HG02970 (cell line): ENCODE data around the gene SUCLG1.
"Not testable (repeated sequence)": the region's sequence is repeated elsewhere in the genome, so short reads cannot be mapped to it uniquely, and the experiment has no call there.

ENCODE experiments used
- ATAC-seq: cut with Tn5 transposase; IDR thresholded peaks from one replicate; pipeline ENCODE4 v1.9.1; 2021; ENCODE audit warnings: mild to moderate bottlenecking, moderate library complexity, moderate number of reproducible peaks; ENCODE audit not compliant: unreplicated experiment, low FRiP score

Gene SUCLG1

DNA sequence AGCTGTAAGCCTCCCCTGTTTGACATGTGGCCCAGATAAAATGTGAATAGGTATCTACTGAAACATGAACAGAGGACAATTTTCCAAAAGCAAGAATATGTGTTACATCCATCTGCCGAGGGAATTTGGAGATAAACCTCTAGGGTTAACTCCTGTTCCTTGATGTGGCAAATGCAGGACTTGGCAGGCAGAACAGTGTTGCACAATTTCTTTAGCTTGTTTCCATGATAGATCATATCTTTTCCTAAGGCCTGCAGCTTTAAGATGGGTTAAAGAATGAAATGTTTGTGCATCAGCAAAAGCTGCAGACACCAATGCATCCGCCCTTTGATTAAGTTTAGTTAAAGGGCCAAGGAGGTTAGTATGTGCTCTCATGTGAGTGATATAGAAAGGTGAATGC lies 13.3 kb upstream of the SUCLG1 start:
- not testable (repeated sequence) for ATAC-seq

DNA sequence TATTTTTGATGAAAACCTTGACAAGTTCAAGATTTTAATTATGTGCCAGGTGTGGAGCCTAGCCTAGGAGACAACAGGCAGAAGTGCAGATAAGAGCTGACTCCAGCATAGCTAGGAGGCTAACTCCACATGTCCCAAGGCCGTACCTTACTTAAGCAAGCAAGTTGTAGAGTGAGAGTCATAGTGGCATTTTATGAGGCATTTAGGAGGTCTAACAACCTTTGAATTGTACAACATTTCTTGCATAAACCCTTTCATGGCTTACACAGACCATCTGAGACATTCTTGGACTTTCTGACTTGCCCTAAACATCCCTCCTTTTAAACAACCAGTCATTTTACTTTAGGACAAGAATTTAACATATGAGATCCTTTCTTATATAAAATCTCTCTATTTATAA lies 8.3 kb upstream of the SUCLG1 start:
- no peak for ATAC-seq

DNA sequence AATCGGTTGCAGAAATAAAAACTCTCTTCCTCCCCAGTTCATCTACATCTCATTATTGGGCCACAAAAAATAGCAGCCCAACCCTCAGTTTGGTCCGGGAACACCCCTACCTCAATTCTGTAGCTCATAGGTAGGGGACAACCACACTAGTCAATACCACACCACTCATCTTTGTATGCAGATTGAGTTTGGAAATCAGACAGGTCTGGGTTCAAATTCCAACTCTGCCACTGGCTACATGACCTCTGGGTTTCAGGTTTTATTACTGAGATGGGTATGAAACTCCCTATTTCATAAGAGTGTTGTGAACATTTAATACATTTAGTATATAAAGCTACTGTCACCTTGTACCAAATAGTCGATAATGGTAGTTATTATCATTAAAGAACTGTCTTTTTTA lies 2.2 kb upstream of the SUCLG1 start:
- no peak for ATAC-seq

DNA sequence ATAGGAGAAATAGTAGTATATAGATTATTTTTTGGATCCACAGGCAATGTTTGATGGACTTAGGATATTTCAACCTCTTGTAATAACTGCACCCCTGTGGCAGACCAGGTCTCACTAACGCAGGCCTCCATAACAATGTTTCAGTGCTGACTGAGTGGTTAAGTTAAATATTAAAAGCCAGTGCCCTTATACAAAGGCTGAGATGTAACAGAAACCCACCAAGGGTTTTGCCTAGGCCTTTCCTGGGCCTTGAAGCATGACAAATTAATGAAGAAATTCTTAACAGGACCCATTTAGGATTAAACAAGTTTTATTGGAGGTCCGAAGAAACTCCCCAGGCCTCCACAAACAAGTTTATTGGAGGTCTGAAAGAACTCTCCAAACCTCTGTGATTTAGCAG lies 1.6 kb upstream of the SUCLG1 start:
- no peak for ATAC-seq

DNA sequence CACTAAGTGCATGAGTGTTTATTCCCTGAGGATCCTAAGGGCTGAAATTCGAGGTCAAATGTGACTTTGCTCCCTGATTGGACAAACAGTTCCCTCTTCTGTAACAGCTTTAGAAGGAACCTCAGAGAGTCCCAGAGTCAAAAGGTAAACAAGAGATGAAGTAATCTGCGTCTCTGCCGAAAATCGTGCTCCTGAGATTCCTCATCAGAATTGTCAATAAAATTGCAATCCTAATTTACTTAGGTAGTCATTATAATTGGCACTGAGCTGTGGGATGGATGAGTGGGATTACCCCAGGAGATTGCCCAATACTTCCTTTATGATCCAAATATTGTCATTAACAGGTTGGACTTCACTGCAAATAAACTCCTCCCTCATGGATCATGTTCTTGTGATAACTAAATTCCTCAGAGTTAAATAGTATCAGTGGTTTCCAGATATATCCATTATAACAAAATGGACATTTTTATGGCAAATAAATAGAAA lies 907 bp upstream of the SUCLG1 start:
- ATAC-seq, result no peak

DNA sequence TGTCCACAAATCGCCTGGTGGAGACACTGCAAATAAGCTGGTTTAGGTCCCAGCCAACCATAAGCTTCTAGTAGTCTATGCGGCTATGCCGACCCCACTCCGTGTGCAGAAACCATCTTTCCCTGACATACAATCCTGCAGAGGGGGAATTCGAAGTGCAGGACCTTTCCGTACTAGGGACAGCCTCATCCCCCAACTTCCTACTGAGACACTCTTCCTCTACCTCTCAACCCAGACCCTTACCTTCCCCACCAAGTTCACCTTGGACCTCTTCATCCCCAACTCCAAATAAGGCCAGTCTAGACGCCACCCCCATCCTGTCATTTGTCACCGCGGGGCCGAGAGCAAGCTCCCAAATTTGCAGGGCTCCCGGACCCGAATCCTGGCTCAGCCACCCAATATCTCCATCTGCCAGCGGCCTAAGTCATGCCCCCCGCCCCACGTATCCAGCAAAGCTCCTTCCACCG lies 496 bp downstream of the SUCLG1 start:
- ATAC-seq, result peak; percentile 22

DNA sequence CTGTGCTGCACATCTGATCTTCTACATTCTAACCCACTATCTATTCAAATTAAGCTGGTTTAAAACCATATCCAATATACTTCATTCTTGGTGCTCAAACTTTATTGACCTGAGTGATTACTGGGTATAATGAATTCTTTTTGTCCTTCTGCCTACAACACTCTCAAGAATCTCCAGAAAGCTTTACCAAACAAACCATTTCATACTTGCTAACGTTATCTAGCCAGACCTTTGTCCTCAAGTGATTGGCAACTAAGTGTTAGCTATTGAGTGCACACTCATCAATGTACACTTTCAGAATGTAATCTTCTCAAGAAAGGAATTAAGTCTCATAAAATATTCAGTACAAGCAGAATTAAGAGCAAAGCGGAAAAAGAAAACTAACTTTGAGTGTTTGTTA lies 1.4 kb downstream of the SUCLG1 start:
- no peak for ATAC-seq

- no peak for ATAC-seq
These were observed 2.9 kb downstream of the SUCLG1 start for GRCh38 chr2:84456156-84456555.

DNA sequence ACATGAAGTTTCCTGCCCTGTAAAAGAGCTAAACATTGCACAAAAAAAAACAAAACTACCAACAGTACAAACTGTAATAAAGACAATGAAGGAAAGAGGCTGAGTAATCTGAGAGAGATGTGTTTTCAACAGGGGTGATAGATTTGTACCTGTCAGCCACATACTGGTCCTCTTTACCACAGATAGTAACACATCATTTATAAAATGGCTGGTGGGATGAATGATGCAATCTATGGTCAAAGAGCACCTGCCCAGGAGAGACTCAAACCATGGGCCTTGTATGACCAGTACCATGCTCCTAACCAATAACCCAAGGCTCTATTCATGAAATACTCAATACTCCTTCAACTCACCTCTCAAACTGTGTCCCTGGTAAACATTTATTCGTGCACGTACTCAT lies 4.5 kb downstream of the SUCLG1 start:
- ATAC-seq, result no peak

DNA sequence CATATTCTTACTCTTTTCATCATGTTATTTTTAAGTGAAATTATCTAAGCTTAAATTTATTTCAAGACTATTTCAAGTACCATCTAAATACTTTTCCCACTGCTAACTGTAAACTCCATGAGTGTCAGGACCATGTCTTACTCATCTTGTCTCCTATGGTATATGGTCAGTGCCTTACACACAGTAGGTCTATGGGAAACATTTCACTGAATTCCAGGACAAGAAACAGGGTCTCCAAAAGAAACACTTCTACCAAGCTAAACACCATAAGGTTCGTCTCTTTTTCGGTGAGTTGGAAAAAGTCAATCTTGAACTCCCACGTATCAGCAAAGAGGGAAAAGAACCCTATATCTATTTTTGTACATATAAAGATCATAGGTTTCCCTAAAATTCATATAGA lies 6.5 kb downstream of the SUCLG1 start:
- ATAC-seq, result no peak

GRCh38 chr2:84451579-84451978 lies 7.5 kb downstream of the SUCLG1 start:
- ATAC-seq, result no peak

GRCh38 chr2:84450288-84451227 lies 8.5 kb downstream of the SUCLG1 start:
- no peak for ATAC-seq

DNA sequence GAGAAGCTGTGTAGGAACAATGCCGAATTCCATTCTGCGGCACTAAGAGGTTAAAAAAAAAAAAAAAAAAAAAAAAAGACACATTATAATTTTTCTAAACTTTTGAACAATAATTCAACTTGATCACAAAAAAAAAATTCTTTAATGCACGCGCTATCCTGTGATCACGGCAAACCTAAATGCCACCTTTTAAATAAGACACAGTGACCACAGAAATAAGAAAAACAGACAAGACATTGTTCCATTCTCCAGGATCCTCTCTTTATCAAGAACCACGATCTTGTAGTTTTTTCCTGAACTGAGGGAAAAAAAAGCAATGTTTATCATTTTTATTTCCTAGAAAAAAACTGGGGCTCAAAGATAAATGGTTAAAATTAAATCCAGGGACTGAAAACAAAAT lies 9.4 kb downstream of the SUCLG1 start:
- no peak for ATAC-seq

- ATAC-seq, result no peak
These were observed 10.0 kb downstream of the SUCLG1 start for GRCh38 chr2:84449055-84449454.

GRCh38 chr2:84443477-84443876 lies 15.6 kb downstream of the SUCLG1 start:
- no peak for ATAC-seq

DNA sequence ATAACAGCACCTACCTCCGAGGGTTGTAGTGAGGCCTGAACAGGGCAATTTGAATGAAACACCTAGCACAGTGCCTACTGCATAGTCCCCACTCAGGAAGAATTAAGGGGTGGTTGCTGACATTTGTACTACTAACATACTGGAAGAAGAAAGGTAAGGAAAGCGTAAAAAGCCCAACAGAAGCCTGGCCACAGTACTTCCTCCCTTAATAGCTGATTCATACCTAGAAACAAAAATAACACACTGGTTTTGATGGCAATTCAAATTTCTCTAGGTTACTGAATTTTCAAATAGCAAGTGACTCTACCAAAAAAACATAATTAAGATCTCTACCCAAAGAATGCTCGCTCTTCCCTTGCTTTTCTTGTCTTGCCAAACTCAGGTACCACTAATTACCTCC lies 16.2 kb downstream of the SUCLG1 start:
- ATAC-seq, result no peak

DNA sequence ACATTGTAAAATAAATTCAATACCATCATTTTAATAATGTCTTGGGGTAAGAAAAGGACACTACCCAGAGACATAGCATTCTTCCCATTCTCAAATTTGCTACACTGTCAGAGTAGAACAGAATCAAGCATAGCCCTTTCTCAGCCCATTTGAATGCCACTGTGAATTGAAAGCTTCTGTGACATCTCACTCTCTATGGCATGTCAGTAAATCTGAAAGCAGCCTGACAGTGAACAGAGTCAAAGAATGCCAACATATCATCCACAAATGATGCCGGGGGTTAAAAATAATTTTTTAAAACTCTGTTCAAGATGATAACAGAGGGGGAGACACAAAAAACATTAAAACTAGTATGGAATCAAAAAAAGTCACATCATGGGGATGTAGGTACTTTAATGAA lies 17.6 kb downstream of the SUCLG1 start:
- no peak for ATAC-seq

- ATAC-seq, result no peak
These were observed 18.0 kb downstream of the SUCLG1 start for GRCh38 chr2:84441036-84441435.

DNA sequence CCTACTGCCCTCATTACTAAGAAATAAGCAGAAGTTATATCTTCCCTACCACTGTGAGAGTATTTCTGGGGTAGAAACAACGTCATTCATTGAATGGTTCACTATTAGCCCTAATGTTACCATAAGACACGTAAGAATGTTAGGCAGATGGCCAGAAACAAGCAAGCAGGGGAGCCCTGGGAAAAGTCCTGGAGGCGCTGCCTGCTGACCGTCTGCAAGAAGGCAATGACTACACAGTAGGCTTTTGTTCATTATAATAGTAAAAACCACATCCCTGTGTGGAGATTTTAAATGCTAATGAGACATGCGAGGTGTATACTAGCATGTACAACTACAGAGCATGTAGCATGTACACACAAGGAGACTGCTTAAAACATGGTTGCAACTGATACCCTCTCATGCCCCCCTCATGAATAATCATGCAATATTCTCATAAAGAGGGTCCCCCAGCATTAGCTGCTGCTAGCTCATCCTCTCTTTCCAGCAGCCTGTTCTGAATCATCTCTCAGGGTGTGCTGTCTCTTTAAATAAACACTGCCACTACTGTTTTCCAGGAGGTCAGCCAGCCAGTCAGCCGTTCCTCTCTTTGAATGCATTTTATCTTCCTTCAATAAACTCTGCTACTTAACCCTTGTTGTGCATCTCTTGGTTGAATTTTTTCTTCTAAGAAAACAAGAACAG lies 23.6 kb downstream of the SUCLG1 start:
- ATAC-seq, result no peak

DNA sequence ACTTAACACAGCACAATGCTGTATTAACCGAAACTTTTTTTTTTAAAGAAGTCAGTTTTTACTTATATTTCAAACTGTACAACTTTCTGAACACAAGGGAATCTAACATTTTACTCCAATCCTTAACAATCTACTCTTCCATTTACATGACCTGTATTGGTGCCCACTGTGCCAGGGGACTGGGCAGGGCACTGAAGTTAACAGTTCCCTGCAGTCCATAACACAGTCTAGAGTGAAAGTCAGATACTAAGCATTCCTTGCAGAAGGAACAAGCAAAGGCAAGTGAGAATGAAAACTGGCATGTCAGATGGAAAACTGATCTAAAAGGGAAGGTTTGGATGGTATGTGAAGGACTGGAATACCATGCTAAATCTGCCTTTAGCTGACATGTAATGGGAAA lies 29.8 kb downstream of the SUCLG1 start:
- no peak for ATAC-seq

GRCh38 chr2:84427235-84428138 lies 31.6 kb downstream of the SUCLG1 start:
- ATAC-seq, result no peak
